GM23248 (cell line): ENCODE results near the gene GPLD1.

Experiments used
- EZH2 ChIP-seq: fragments of 200-600 bp; sonication (generic); IDR thresholded peaks from 2 replicates; pipeline ENCODE4 v1.6.1; 2018; ENCODE audit warnings: antibody characterized with exemption, mild to moderate bottlenecking; ENCODE audit not compliant: insufficient read depth, poor library complexity, severe bottlenecking
- EZH2phosphoT487 ChIP-seq: fragments of 200-600 bp; sonication (generic); IDR thresholded peaks from 2 replicates; pipeline ENCODE4 v1.6.1; 2018; ENCODE audit warnings: antibody characterized with exemption, moderate library complexity, mild to moderate bottlenecking, low read depth; ENCODE audit not compliant: insufficient read depth

DNA sequence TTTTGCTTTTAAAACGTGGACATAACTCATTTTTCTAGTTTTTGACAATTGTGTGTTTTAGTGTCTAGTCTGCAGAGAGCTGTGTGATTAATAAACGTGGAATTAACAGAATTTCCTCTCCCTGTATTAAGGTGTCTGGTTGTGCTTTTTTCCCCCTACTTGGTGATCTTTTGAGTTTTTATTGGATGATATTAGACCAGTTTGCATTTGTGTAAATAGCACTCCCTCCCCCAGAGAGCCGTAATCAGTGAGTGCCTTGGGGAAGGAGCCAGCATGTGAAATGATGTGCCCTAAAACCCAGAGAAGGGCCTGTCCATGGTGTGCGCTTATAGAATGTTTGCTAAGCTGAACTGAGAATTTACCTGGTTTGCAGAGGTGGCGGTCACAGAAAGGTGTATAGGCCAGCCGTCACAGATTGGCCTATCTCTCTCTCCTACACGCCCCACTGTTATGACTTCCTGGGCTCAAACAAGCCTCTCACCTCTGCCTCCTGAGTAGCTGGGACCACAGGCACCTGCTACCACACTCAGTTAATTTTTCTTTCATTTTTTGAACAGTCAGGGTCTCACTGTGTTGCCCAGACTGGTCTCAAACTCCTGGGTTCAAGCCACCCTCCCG lies 47.8 kb upstream of the GPLD1 start:
- no peak for TF ChIP-seq EZH2phosphoT487
- no peak for TF ChIP-seq EZH2
